Activated CD8-positive, alpha-beta memory T cell treated with anti-CD3 and anti-CD28 coated beads, Interleukin-2, amount 50 U/mL, for 1 hour (primary cell): ENCODE measurements around the gene ARPC1A.
"Not testable (repeated sequence)": the region's sequence is repeated elsewhere in the genome, so short reads cannot be mapped to it uniquely, and the experiment has no call there.

Source experiments
- DNase-seq: peaks from one replicate; pipeline ENCODE4 v3.0.0-alpha.2; 2020; ENCODE audit errors: extremely low read depth

The ARPC1A gene

DNA sequence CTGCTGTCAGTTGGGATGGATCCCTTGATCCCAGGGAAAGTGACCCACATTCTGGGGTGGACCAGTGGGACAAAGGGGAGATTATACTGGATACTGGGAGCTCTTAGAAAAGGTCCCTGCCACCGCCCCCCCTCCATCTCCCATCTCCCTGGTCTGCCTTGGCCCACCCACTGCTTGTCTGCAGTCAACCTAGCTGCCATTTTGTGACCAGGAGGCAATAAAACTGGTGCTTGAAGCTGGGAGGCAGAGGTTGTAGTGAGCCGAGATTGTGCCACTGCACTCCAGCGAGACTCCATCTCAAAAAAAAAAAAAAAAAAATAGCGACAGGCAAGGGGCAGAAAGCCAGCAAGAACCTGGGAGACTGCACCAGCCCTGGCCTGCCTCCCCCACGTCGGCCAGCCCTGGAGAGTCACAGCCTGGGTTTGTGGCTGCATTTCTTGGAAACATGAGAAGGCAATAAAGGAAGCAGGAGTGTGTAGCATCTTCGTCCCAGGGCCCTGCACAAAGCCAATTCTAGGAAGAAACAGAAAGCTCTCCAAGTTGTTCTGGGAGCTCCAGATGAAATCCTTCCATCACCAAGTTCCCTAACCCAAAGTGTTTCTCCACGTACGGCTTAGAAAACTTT is 44.2 kb downstream of the ARPC1A start:
- no peak for DNase-seq

- no peak for DNase-seq
Observed at GRCh38 chr7:99371376-99371920, 45.8 kb downstream of the ARPC1A start.

DNA sequence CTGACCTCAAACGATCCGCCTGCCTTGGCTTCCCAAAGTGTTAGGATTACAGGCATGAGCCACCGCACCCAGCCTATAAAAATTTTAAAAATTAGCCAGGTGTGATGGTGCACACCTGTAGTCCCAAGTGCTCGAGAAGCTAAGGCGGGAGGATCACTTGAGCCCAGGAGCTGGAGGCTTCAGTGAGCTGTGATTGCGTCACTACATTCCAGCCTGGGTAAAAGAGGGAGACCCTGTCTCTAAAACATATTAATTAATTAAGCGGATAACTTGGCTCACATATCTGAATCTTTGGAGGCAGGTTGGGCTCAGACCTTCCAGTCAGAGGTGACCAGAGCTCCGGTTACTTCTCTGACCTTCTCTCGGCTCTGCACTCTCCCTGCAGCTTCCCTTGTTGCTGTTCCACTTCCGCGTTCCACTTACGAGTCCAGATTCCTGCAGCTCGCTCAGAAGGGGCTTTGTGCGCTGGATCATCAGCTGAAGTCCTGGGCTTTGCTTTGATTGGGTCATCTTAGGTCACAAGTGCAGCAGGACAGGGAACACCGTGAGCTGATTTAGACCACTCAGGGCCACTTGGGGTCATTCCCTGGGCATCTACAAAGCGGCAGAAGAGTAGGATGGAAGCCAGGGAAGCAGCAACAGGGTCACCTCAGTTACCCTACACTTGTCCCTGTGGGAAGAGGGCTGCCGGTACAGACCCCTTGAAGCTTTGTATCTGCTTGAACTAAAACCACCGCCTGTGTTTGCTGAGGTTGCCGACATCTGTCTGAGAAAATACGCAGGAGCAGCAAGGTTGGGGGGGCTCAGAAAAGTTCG is 46.8 kb downstream of the ARPC1A start:
- no peak for DNase-seq

DNA sequence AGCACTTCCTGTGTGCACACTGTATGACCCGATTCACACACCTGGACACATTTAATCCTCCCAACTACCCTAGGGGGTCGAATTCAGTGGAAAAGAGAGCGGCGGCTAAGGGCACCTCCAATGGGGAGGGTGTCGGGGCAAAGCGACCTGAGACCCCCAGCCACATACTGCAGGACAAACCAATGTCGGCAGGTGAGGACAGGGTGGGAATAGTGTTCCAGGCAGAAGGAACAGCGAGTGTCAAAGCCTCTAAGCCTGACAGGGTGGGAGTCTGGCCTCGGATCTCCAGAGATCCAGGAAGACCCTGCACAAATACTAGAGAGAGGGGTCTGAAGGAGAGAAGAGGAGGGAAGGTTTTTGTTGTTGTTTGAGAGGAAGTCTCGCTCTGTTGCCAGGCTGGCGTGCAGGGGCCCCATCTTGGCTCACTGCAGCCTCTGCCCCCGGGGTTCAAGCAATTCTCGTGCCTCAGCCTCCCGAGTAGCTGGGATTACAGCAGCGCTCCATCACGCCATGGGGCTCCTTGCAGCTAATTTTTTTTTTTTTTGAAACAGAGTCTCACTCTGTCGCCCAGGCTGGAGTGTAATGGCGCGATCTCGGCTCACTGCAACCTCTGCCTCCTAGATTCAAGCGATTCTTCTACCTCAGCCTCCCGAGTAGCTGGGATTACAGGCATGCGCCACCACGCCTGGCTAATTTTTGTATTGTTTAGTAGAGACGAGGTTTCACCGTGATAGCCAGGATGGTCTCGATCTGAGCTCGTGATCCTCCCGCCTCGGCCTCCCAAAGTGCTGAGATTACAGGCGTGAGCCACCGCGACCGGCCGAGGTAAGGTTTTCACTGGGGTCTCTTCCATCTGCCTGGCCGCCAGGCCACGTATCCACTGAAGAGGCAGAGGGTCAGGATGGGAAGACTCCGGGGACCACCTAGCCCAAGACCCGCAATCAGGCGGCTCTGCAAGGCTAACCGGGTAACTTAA is 47.7 kb downstream of the ARPC1A start:
- no peak for DNase-seq

GRCh38 chr7:99374111-99375064 is 48.7 kb downstream of the ARPC1A start, which contains the start of gene ARPC1B:
Gene ARPC1B, plus strand, starts transcription at chr7:99374730. Its CDS starts 10,985 bp downstream, at chr7:99385715.
- no peak for DNase-seq

DNA sequence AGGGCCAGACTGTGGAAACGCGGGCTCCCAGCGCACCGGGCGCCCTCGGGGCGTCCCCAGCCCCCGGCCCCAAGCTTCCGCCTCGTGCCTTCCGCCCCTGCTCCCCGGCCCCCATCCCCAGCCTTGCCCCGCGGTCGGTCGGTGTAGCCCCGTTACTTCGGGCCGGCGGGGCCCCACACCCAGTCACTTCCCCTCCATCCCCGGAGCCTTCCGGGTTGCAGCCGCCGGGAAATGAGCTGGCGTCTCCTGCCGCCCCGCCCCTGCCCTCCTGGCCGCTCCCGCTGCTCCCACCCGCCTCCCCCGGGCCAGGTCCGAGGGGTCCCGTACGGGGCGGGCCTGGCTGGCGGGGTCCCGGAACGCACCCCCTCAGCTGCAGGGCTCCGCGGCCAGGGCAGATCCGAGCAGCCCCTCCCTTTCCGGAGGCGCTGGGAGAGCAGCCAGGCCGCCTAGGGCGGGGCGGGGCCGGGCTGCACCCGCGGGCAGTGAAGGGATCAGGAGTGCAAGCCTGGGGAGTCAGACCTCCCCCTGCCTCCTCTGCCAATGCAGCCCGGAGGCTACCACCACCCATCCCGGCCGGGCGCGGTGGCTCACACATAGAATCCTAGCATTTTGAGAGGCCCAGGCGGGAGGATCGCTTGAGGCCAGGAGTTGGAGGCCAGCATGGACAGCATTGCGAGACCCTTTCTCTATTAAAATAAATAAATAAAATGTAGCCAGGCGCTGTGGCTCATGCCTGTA is 49.5 kb downstream of the ARPC1A start:
- DNase-seq: no peak

- no peak for DNase-seq
Observed at GRCh38 chr7:99379043-99379577, 53.4 kb downstream of the ARPC1A start.

DNA sequence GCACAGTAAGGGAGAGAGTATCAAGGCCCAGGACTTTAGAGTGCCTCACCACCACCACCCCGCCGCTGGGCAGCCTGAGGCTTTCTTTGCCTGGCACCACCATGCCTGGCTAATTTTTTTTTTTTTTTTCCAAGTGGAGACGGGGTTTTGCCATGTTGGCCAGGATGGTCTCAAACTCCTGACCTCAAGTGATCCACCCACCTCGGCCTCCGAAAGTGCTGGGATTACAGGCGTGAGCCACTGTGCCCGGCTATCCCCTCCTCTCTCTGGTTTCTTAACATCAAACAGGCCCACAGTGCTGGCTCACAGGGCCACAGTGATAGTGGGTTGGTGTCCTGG is 54.0 kb downstream of the ARPC1A start:
- DNase-seq: not testable (repeated sequence)

DNA sequence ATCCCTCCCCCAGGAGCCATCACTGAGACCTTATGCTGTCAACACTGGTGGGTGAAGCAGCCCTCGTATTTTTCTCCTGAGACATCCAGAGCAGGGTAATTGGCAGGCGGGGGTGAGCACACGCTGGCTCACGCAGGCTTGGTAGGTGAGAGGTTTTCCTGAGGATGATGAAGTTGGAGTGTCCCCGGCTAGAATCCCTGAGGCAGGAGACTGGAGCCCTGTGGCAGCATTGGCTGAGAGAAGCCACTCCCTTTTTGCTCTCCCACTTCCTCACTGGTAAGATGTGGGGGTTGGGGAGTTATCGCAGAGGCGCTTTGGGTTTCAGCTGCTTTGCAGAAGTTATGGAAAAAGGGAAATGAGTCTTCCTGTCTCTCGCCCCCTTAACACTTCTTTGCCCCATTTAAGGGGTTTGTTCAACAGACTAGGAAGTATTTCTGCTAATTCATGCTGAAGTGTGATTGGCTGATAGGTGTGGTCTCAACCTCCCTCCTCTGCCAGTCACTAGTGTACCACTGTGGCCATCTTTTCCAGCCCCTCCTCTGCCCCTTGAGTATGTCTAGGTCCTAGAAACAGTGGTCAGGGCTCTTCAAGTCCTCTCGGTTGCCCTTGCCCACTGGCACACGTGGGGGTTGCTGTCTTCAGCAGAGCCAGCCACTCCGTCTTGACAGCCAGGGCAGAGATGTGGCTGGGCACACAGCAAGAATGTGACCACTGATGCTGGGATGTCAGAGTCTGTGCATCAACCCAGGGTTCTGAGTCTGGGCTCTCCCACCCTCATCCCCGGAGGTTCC is 54.5 kb downstream of the ARPC1A start:
- DNase-seq: no peak

DNA sequence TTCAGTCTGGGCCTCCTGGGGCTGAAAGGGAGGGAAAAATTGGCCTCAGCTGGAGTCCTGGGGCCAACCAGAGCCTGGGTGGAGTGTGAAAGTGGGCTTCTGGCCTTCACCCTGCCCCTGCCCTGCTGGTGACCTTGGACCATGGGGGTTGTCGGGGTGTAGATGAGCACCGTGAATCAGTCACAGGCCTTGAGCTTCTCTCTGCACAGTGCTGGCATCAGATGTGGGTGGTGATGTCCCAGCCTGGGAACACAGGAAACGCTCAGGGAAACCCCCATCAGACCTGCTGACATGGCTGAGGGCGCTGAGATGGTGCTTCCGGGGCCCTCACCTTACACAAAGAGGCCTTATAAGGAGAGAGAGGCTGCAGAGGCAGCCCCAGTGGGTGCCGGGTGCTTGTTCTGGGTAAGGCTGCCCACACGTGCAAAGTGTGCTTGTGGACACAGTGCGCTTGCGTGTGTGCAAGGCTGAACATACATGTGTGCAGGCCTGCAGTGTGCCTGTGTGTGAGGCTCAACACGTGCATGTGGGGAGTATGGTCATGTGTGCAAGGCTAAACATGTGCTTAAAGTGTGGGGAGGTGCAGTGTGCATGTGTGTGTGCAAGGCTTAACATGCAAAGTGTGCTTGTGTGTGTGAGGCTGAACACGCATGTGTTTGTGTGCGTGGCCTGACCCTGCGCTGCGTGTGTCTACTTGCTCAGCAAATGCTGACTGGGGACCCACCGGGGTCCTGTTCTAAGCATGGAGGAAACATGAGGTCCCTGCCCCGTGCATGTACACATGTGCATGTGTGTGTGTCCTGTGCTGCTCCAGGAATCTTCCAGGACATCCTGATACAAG is 55.3 kb downstream of the ARPC1A start:
- DNase-seq: peak; percentile 88

GRCh38 chr7:99381664-99382075 is 56.0 kb downstream of the ARPC1A start:
- no peak for DNase-seq

- no peak for DNase-seq
Observed at GRCh38 chr7:99383203-99383602, 57.5 kb downstream of the ARPC1A start.

DNA sequence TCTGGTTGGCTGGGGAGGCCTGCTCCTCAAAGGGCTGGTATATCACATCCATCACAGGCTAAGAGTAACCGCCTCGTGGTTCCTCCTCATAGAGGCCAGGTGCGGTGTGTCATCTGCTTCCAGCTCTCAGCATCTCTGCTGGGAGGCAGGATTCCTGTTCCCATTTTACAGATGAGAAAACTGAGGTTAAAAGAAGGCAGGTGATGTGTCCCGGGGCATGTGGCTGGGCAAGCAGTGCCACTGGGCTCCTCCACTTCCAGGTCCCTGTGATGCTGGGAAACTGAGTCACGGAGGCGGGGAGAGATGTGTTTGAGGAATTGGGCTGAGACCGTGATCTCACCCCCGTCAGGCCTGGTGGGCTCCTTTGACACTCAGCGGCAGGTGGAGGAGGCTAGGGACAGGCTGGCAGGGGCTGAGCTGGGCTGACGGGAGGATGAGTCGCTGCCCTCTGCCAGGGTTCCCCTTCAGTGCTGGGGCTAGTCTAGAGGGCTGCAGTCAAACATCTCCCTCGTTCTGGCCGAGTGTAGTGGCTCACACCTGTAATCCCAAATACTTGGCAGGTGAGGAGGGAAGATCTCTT is 58.2 kb downstream of the ARPC1A start:
- no peak for DNase-seq

DNA sequence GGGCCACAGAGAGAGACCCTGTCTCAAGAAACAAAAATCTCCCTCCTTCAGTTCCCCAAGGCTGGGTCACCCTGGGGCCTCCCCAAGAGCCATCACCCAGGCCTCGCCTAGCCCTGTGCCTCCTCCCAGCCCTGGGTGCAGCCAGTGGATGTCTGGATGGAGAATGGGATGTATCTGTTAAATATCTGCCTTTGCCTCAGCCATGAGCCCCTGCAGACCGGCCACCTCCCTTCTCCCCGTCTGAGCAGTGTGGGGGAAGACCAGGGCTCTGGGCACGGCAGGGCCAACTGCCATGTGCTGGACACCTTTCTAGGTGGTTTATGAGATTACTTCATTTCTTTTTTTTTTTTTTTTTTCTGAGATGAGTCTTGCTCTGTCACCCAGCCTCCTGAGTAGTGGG is 58.8 kb downstream of the ARPC1A start:
- no peak for DNase-seq

GRCh38 chr7:99385564-99385963 is 59.9 kb downstream of the ARPC1A start:
- DNase-seq: no peak

- DNase-seq: no peak
Observed at GRCh38 chr7:99386584-99387238, 61.0 kb downstream of the ARPC1A start.

DNA sequence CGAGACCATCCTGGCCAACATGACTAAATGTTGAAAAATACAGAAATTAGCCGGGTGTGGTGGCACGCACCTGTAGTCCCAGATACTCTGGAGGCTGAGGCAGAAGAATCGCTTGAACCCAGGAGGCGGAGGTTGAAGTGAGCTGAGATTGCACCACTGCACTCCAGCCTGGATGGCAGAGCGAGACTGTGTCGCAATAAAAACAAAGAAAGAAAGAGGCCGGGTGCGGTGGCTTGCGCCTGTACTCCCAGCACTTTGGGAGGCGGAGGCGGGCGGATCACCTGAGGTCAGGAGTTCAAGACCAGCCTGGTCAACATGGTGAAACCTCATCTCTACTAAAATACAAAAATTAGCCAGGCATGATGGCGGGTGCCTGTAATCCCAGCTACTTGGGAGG is 61.5 kb downstream of the ARPC1A start:
- DNase-seq: not testable (repeated sequence)
